GM18870 (cell line): ENCODE measurements around the gene UVRAG.
"Not testable (repeated sequence)": the region's sequence is repeated elsewhere in the genome, so short reads cannot be mapped to it uniquely, and the experiment has no call there.

Experiments
- ATAC-seq: cut with Tn5 transposase; IDR thresholded peaks from one replicate; pipeline ENCODE4 v1.9.1; 2021; ENCODE audit warnings: moderate library complexity; ENCODE audit not compliant: unreplicated experiment

Gene UVRAG

GRCh38 chr11:76048763-76049162 is 233.8 kb downstream of the UVRAG start:
- ATAC-seq, result no peak

- no peak for ATAC-seq
These were observed 234.5 kb downstream of the UVRAG start for GRCh38 chr11:76049511-76049910.

- ATAC-seq, result no peak
These were observed 236.9 kb downstream of the UVRAG start for GRCh38 chr11:76051937-76052336.

- no peak for ATAC-seq
These were observed 239.3 kb downstream of the UVRAG start for GRCh38 chr11:76054330-76054729.

- no peak for ATAC-seq
These were observed 241.9 kb downstream of the UVRAG start for GRCh38 chr11:76056876-76057275.

GRCh38 chr11:76060475-76061036 is 245.5 kb downstream of the UVRAG start:
- not testable (repeated sequence) for ATAC-seq

- peak; percentile 92 for ATAC-seq
These were observed 247.7 kb downstream of the UVRAG start for GRCh38 chr11:76062733-76063132.

GRCh38 chr11:76064192-76064591 is 249.2 kb downstream of the UVRAG start:
- ATAC-seq, result no peak

GRCh38 chr11:76067099-76067498 is 252.1 kb downstream of the UVRAG start:
- no peak for ATAC-seq

GRCh38 chr11:76069001-76069400 is 254.0 kb downstream of the UVRAG start:
- ATAC-seq, result no peak

GRCh38 chr11:76071090-76071489 is 256.1 kb downstream of the UVRAG start:
- no peak for ATAC-seq

- no peak for ATAC-seq
These were observed 258.7 kb downstream of the UVRAG start for GRCh38 chr11:76073724-76074123.

GRCh38 chr11:76074148-76075095 is 259.4 kb downstream of the UVRAG start:
- ATAC-seq, result no peak

GRCh38 chr11:76075716-76076115 is 260.7 kb downstream of the UVRAG start:
- no peak for ATAC-seq

- not testable (repeated sequence) for ATAC-seq
These were observed 261.2 kb downstream of the UVRAG start for GRCh38 chr11:76076253-76076652.

GRCh38 chr11:76076749-76077148 is 261.7 kb downstream of the UVRAG start:
- ATAC-seq, result no peak

- ATAC-seq, result no peak
These were observed 262.7 kb downstream of the UVRAG start for GRCh38 chr11:76077575-76078150.

GRCh38 chr11:76081084-76081483 is 266.1 kb downstream of the UVRAG start:
- not testable (repeated sequence) for ATAC-seq

- ATAC-seq, result no peak
These were observed 268.8 kb downstream of the UVRAG start for GRCh38 chr11:76083563-76084451.

GRCh38 chr11:76085270-76085669 is 270.3 kb downstream of the UVRAG start:
- ATAC-seq, result no peak
